ENCODE measurements around the gene AGAP1.
A peak's percentile ranks its signal among the peaks of the same experiment; 100 is the strongest.

AGAP1 gene

DNA sequence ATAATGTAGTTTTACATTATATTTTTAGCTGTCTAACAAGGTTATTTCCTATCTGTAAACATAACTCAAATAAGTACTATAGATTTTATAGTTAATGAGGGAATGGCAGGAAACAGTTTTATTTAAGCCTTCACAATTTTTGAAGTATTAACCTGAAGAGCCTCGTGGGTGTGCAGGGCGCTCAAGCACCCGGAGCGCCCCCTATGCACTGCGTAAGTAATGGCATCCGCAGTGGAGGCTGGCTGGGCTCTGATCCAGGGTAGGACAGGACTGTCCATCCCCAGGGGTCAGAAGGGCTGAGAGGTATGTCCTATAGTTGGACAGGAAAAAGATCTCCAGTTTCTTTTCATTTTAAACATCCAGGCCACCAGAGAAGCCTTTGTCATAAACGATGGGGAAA, 682.6 kb downstream of the AGAP1 start:
- DNase-seq = no peak

DNA sequence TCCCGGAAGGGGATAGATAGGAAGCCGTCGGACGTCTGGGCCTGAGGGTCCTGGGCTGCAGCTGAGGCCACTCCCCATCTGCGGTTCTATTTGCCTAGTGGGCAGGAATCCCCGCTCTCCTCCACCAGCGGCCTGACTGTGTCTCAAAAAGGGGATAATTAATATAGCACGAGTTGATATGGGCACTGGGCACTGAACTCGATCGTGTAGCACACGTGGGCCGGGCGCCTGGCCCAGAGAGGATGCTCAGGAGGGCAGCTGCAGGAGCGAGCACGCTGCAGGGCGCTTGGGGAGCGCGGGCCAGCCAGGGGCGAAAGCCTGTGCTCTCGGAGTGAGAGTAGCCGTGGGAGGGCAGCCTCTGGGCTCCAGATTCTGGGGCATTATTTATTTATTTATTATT, 683.1 kb downstream of the AGAP1 start:
- no peak for DNase-seq

DNA sequence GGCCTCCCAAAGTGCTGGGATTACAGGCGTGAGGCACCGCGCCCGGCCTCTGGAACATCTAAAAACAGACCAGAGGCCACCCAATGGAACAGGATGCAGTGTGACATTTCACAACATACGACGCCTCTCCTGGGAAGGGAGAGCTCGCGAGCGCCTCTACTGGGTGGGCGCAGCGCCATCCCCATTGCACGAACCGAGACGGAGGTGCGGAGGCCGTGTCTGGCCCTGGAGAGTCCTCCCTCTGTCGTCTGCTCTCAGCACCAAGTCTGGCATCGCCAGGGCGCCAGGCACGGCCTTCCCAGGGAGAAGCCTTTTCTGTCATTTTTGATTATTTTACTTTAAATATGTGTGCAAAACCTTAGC, 683.7 kb downstream of the AGAP1 start:
- DNase-seq = no peak

DNA sequence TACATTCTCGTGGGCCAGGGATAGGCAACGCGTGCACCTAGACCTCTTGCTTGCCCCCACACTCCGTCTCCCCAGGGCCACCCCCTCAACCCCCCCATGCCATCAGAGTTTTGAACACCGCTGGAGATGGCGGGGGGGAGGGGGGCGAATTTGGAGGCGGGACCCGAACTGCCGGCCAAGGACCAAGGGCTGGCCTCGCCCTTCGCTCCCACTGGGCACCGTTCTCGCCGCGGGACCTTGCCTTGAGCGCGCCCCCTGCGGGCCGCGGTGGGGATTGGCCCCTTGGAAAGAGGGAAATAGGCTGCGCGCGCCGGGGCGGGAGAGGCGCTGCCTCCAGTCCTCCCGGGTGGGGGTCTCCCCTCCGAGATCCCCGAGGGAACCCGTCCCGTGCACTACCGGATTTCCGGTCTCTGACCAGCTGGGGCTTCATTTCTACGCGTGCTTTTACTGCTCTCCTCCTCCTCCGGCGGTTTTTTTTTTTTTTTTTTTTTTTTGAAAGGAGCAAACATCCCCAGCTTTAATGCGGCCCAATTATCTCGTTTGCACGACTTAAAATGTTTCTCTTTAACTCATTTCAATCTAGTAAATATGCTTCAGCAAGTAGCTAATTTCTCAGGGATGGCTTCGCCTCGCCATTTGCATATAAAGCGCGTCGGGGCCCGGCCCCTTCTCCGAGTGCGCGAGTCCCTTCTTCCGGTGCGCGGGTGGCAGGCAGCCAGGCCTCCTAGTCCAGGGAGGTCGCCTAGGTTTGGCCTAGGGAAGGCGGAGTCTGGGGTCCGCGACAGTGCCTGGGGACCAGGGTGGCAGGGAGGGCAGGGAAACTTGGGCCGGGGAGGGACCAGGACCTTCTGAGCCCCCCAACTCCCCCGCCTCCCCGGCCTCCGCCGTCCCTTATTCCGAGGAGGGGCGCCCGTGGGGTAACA, 684.4 kb downstream of the AGAP1 start:
- DNase-seq = peak in 23 of 51 donors; percentile 4 to 65 (median 24)

DNA sequence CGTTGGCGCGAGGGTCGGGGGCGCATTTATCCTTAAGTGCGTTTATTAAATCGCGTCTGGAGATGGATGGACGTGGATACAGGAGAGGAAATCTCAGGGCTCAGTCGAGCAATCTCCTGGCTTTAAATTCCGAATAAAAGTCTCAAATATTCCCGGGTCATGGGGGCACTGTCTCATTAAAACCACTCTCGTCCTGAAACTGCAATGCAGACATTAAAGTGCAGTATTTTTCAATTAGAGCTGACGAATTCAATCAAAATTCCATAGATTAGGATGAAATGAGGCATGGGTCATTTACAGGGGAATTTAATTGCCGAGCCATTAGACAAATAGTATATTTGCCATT, 685.0 kb downstream of the AGAP1 start:
- DNase-seq = no peak

DNA sequence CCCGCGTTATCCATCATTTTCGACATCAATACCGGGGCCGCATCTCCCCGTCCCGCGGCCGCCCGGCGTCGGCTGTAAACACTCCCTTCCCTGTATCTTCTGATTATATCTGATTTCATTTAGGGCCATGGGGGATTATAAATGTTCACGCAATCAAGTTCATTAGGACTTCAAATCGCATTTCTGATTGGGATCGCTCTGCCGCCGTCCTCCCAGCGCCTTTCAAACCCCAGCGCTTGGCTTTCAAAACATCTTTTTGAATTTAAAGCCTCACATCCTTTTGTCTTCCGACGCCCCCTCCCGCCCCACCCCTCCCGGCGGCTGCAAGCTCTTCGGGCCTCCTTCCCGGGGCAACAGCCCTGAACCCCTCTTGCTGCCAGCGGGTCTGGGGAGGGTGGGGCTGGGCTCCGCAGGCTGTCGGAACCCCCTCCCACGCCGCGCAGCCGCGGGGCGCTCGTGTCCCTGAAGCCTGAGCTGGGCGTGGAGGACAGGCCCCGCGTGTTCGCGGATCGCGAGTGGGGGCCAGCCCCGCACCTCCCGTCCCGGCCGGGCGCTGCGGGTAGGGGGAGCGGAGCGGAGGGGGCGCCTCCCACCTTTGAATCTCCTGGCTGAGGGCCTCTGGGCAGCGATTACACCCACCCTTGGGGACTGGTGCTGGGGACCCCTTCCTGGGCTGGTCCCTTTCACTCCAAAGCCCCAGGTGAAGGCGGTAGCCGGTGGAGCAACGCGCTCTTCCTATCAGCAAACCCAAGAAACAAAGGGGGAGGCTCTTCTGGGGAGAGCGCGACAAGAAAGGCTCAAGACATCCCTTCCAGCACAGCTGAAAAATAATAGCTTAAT, 685.6 kb downstream of the AGAP1 start:
- no peak for DNase-seq

DNA sequence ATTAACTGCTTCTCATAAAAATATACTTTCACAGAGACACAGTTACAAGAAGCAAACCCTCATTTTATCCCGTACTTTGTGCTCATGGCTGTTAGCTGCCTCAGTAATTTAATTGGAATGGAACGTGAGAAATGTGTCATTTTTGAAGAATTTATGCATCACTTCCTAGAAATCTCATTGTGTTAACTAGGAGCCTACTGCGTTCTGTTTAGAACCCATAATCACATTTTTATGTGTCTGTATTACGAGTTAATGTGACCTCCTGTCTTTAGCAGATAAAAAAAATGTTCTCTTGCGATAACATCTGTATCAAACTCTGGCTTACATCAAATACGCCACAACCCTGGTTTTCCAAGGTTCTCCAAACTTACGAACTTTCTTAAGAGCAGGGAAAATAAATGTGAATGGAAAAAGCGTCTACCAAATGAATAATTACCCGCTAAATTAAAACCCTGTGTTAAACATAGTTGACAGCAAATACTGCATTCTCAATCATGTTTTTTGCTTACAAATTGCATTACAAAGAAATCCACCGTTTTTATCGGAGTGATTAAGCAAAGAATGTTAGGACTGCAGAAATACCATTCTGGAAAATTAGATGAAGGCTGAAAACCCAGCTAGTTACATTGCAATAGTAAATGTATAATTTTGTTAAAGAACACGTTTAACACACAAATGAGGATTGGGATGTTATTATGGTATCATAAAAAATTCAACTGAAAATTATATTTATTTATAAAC, 686.4 kb downstream of the AGAP1 start:
- DNase-seq = no peak

DNA sequence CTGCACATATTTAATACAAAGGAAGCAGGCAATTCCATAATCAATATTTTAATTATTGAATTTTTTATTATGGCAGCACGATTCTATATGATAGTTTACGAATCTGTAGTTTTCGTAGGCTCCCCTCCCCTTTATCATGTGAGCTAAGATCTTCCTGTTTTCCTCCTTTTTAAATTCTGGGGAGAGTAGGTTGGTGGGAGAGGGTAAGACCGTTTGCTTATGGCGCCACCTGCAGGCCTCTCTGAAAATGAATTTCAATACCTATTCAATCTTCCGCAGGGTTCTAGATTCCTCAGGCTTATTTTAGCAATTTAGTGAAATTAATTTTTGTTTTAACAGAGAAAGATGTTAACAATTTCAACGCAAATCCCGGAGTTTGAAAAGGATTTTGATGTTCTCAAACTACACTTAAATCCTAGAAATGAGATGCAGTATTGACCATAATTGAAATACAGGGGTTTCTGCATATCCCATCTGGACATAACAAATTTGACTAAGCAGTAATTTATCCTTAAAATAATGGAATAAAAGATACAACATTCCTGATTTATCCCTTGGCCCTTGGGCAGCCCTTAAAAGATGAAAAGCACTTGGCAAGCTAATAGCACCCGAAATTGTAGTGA, 687.1 kb downstream of the AGAP1 start:
- peak in 10 of 51 donors; percentile 6 to 58 (median 24) for DNase-seq

Data from hypothalamus (tissue), 51 donors.